ENCODE data around the gene RAPGEF2.

DNA sequence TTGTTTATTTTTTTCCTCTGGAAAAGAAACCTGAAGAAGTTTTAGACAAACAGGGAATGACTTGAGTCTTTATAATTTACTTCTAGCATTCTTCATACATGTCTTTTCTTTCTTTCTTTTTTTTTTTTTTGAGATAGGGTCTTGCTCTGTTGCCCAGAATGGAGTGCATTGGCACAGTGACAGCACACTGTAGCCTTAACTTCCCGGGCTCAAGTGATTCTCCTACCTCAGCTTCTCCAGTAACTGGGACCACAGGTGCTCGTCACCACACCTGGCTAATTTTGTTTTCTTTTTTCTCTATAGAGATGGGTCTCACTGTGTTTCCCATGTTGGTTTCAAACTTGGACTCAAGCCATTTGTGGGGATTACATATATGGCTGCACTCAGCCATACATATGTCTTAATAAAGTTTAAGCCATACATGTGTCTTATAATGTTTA is 71.8 kb downstream of the RAPGEF2 start:
- TF ChIP-seq, protein P1, sequence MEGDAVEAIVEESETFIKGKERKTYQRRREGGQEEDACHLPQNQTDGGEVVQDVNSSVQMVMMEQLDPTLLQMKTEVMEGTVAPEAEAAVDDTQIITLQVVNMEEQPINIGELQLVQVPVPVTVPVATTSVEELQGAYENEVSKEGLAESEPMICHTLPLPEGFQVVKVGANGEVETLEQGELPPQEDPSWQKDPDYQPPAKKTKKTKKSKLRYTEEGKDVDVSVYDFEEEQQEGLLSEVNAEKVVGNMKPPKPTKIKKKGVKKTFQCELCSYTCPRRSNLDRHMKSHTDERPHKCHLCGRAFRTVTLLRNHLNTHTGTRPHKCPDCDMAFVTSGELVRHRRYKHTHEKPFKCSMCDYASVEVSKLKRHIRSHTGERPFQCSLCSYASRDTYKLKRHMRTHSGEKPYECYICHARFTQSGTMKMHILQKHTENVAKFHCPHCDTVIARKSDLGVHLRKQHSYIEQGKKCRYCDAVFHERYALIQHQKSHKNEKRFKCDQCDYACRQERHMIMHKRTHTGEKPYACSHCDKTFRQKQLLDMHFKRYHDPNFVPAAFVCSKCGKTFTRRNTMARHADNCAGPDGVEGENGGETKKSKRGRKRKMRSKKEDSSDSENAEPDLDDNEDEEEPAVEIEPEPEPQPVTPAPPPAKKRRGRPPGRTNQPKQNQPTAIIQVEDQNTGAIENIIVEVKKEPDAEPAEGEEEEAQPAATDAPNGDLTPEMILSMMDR (IDR thresholded peaks at IDR 0.05) = no peak
- TF ChIP-seq POLR2A (IDR thresholded peaks at IDR 0.05) = no peak

Data from thyroid gland (tissue), 4 donors.